ENCODE data around the gene RTL1. TPM values are rescaled to one million over a fixed set of nuclear protein-coding genes. Genes with fewer than 3 reads are reported as not detected.

The RTL1 gene
- polyA plus RNA-seq, 6 donors from 2014 or later: not detected

- H3K9me3 Mint-ChIP-seq: no peaks in the 10 kb centered on the region
- H3K27me3 Mint-ChIP-seq: peaks cover 16 to 26% (median 23%) of the 10 kb centered on the region in 3 donors
- no peak overlapping the region for H3K27ac Mint-ChIP-seq
- H3K4me3 Mint-ChIP-seq: no peak overlapping the region
- DNase-seq: no peak
- H3K4me1 Mint-ChIP-seq: no peaks in the 10 kb centered on the region
- no peak for ATAC-seq (ENCODE audit: low read depth in 2 of 2)
- no peaks in the 10 kb centered on the region for H3K36me3 Mint-ChIP-seq
Measured at GRCh38 chr14:100893228-100893601, 10.3 kb downstream of the RTL1 start.

- ATAC-seq (ENCODE audit: low read depth in 2 of 2) (no peak), DNase-seq (no peak)
- Mint-ChIP-seq H3K4me3 (no peak overlapping the region), H3K27ac (no peak overlapping the region), H3K9me3 (no peaks in the 10 kb centered on the region), H3K27me3 (peaks cover 19 to 26% (median 20%) of the 10 kb centered on the region in 3 donors), H3K4me1 (no peaks in the 10 kb centered on the region), H3K36me3 (no peaks in the 10 kb centered on the region)
Measured at GRCh38 chr14:100892496-100893227, 10.9 kb downstream of the RTL1 start.

GRCh38 chr14:100891501-100892445 lies 11.7 kb downstream of the RTL1 start:
- H3K9me3 Mint-ChIP-seq: no peaks in the 10 kb centered on the region
- no peaks in the 10 kb centered on the region for H3K4me1 Mint-ChIP-seq
- DNase-seq (no peak), ATAC-seq (ENCODE audit: low read depth in 2 of 2) (no peak)
- no peak overlapping the region for H3K27ac Mint-ChIP-seq
- H3K4me3 Mint-ChIP-seq: no peak overlapping the region
- peaks cover 14 to 21% (median 20%) of the 10 kb centered on the region in 3 donors for H3K27me3 Mint-ChIP-seq
- H3K36me3 Mint-ChIP-seq: no peaks in the 10 kb centered on the region

- no peaks in the 10 kb centered on the region for H3K36me3 Mint-ChIP-seq
- H3K27me3 Mint-ChIP-seq: peaks cover 14 to 20% (median 17%) of the 10 kb centered on the region in 3 donors
- no peak for DNase-seq
- no peak for ATAC-seq (ENCODE audit: low read depth in 2 of 2)
- H3K4me3 Mint-ChIP-seq: no peak overlapping the region
- H3K9me3 Mint-ChIP-seq: no peaks in the 10 kb centered on the region
- H3K27ac Mint-ChIP-seq: no peak overlapping the region
- no peaks in the 10 kb centered on the region for H3K4me1 Mint-ChIP-seq
Measured at GRCh38 chr14:100891051-100891450, 12.5 kb downstream of the RTL1 start.

GRCh38 chr14:100890061-100890850 lies 13.3 kb downstream of the RTL1 start:
- ATAC-seq (ENCODE audit: low read depth in 2 of 2) (no peak), DNase-seq (no peak)
- no peak overlapping the region for H3K27ac Mint-ChIP-seq
- peaks cover 14 to 20% (median 14%) of the 10 kb centered on the region in 3 donors for H3K27me3 Mint-ChIP-seq
- H3K9me3 Mint-ChIP-seq: peaks cover 0 to 2% (median 0%) of the 10 kb centered on the region in 7 donors
- H3K4me3 Mint-ChIP-seq: no peak overlapping the region
- H3K4me1 Mint-ChIP-seq: no peaks in the 10 kb centered on the region
- no peaks in the 10 kb centered on the region for H3K36me3 Mint-ChIP-seq

- peaks cover 0 to 2% (median 0%) of the 10 kb centered on the region in 7 donors for H3K9me3 Mint-ChIP-seq
- H3K36me3 Mint-ChIP-seq: no peaks in the 10 kb centered on the region
- no peak for DNase-seq
- H3K27ac Mint-ChIP-seq: peak overlapping the region in 1 of 6 donors; percentile 95
- H3K4me1 Mint-ChIP-seq: no peaks in the 10 kb centered on the region
- H3K27me3 Mint-ChIP-seq: peaks cover 11 to 20% (median 14%) of the 10 kb centered on the region in 3 donors
- ATAC-seq (ENCODE audit: low read depth in 2 of 2): no peak
- no peak overlapping the region for H3K4me3 Mint-ChIP-seq
Measured at GRCh38 chr14:100889641-100890040, 13.9 kb downstream of the RTL1 start.

- H3K4me1 Mint-ChIP-seq: no peaks in the 10 kb centered on the region
- no peak for DNase-seq
- H3K9me3 Mint-ChIP-seq: peaks cover 0 to 7% (median 3%) of the 10 kb centered on the region in 7 donors
- H3K36me3 Mint-ChIP-seq: no peaks in the 10 kb centered on the region
- peaks cover 12 to 20% (median 14%) of the 10 kb centered on the region in 3 donors for H3K27me3 Mint-ChIP-seq
- no peak for ATAC-seq (ENCODE audit: low read depth in 2 of 2)
- H3K4me3 Mint-ChIP-seq: no peak overlapping the region
- peak overlapping the region in 1 of 6 donors; percentile 95 for H3K27ac Mint-ChIP-seq
Measured at GRCh38 chr14:100888789-100889315, 14.7 kb downstream of the RTL1 start.

GRCh38 chr14:100887728-100888335 lies 15.7 kb downstream of the RTL1 start:
- H3K9me3 Mint-ChIP-seq: peaks cover 2 to 7% (median 4%) of the 10 kb centered on the region in 7 donors
- no peak overlapping the region for H3K4me3 Mint-ChIP-seq
- ATAC-seq (ENCODE audit: low read depth in 2 of 2): no peak
- H3K36me3 Mint-ChIP-seq: no peaks in the 10 kb centered on the region
- H3K27me3 Mint-ChIP-seq: peaks cover 9 to 16% (median 14%) of the 10 kb centered on the region in 3 donors
- H3K27ac Mint-ChIP-seq: peak overlapping the region in 1 of 6 donors; percentile 69
- no peak for DNase-seq
- H3K4me1 Mint-ChIP-seq: no peaks in the 10 kb centered on the region

GRCh38 chr14:100885617-100886016 lies 17.9 kb downstream of the RTL1 start:
- Mint-ChIP-seq H3K9me3 (peaks cover 2 to 13% (median 7%) of the 10 kb centered on the region in 7 donors), H3K36me3 (no peaks in the 10 kb centered on the region), H3K4me1 (no peaks in the 10 kb centered on the region), H3K4me3 (no peak overlapping the region), H3K27ac (no peak overlapping the region), H3K27me3 (peaks cover 3 to 16% (median 8%) of the 10 kb centered on the region in 3 donors)
- ATAC-seq (ENCODE audit: low read depth in 2 of 2) (no peak), DNase-seq (no peak)

GRCh38 chr14:100885196-100885595 lies 18.3 kb downstream of the RTL1 start:
- DNase-seq (no peak), ATAC-seq (ENCODE audit: low read depth in 2 of 2) (no peak)
- Mint-ChIP-seq H3K36me3 (no peaks in the 10 kb centered on the region), H3K4me3 (no peak overlapping the region), H3K27me3 (peaks cover 3 to 16% (median 8%) of the 10 kb centered on the region in 3 donors), H3K9me3 (peaks cover 2 to 16% (median 7%) of the 10 kb centered on the region in 7 donors), H3K27ac (no peak overlapping the region), H3K4me1 (no peaks in the 10 kb centered on the region)

- no peaks in the 10 kb centered on the region for H3K4me1 Mint-ChIP-seq
- DNase-seq: no peak
- H3K9me3 Mint-ChIP-seq: peaks cover 2 to 16% (median 7%) of the 10 kb centered on the region in 7 donors
- H3K27me3 Mint-ChIP-seq: peaks cover 3 to 14% (median 6%) of the 10 kb centered on the region in 3 donors
- no peak overlapping the region for H3K4me3 Mint-ChIP-seq
- ATAC-seq (ENCODE audit: low read depth in 2 of 2): no peak
- H3K27ac Mint-ChIP-seq: no peak overlapping the region
- no peaks in the 10 kb centered on the region for H3K36me3 Mint-ChIP-seq
Measured at GRCh38 chr14:100884456-100884855, 19.1 kb downstream of the RTL1 start.

- no peak for ATAC-seq (ENCODE audit: low read depth in 2 of 2)
- Mint-ChIP-seq H3K27ac (no peak overlapping the region), H3K9me3 (peaks cover 2 to 16% (median 7%) of the 10 kb centered on the region in 7 donors), H3K4me3 (no peak overlapping the region), H3K4me1 (no peaks in the 10 kb centered on the region), H3K27me3 (peaks cover 0 to 7% (median 3%) of the 10 kb centered on the region in 3 donors), H3K36me3 (no peaks in the 10 kb centered on the region)
- no peak for DNase-seq
Measured at GRCh38 chr14:100883789-100884101, 19.8 kb downstream of the RTL1 start.

All from naive B cell (primary cell).